GM21576 (cell line): ENCODE results near the gene NTN4.
"Not testable (repeated sequence)": the region's sequence is repeated elsewhere in the genome, so short reads cannot be mapped to it uniquely, and the experiment has no call there.

Experiments used
- ATAC-seq: cut with Tn5 transposase; IDR thresholded peaks from one replicate; pipeline ENCODE4 v1.9.1; 2021; ENCODE audit warnings: mild to moderate bottlenecking, moderate library complexity; ENCODE audit not compliant: unreplicated experiment

NTN4 gene

GRCh38 chr12:95756362-95756761 is 34.2 kb downstream of the NTN4 start:
- ATAC-seq = no peak

- no peak for ATAC-seq
Observed at GRCh38 chr12:95755261-95755865, 35.2 kb downstream of the NTN4 start.

- ATAC-seq = not testable (repeated sequence)
Observed at GRCh38 chr12:95746062-95746461, 44.5 kb downstream of the NTN4 start.

- no peak for ATAC-seq
Observed at GRCh38 chr12:95742586-95742985, 48.0 kb downstream of the NTN4 start.

GRCh38 chr12:95741635-95742034 is 48.9 kb downstream of the NTN4 start:
- no peak for ATAC-seq

- no peak for ATAC-seq
Observed at GRCh38 chr12:95740751-95741150, 49.8 kb downstream of the NTN4 start.

- no peak for ATAC-seq
Observed at GRCh38 chr12:95739561-95740313, 50.8 kb downstream of the NTN4 start.

GRCh38 chr12:95738024-95738611 is 52.4 kb downstream of the NTN4 start:
- no peak for ATAC-seq

- no peak for ATAC-seq
Observed at GRCh38 chr12:95736631-95737030, 53.9 kb downstream of the NTN4 start.

GRCh38 chr12:95735728-95736127 is 54.8 kb downstream of the NTN4 start:
- ATAC-seq = not testable (repeated sequence)

- ATAC-seq = no peak
Observed at GRCh38 chr12:95733141-95733825, 57.3 kb downstream of the NTN4 start.

- ATAC-seq = peak; percentile 69
Observed at GRCh38 chr12:95731519-95731958, 59.0 kb downstream of the NTN4 start.

GRCh38 chr12:95730457-95730856 is 60.1 kb downstream of the NTN4 start:
- ATAC-seq = no peak

- no peak for ATAC-seq
Observed at GRCh38 chr12:95726903-95727302, 63.7 kb downstream of the NTN4 start.

- no peak for ATAC-seq
Observed at GRCh38 chr12:95724767-95725166, 65.8 kb downstream of the NTN4 start.

- ATAC-seq = no peak
Observed at GRCh38 chr12:95723693-95724384, 66.7 kb downstream of the NTN4 start.

- ATAC-seq = no peak
Observed at GRCh38 chr12:95721320-95721719, 69.2 kb downstream of the NTN4 start.

- no peak for ATAC-seq
Observed at GRCh38 chr12:95720146-95720545, 70.4 kb downstream of the NTN4 start.

GRCh38 chr12:95718772-95719171 is 71.8 kb downstream of the NTN4 start:
- no peak for ATAC-seq

GRCh38 chr12:95718006-95718431 is 72.5 kb downstream of the NTN4 start:
- no peak for ATAC-seq
